GM06990 (cell line): ENCODE measurements around the gene ABCA1.
"Not testable (repeated sequence)": the region's sequence is repeated elsewhere in the genome, so short reads cannot be mapped to it uniquely, and the experiment has no call there.

Experiments used
- DNase-seq: peaks from one replicate; pipeline ENCODE4 v3.0.0-alpha.2; 2011; ENCODE audit not compliant: insufficient read length; ENCODE audit errors: extremely low read depth
- H3K27me3 ChIP-seq: replicated peaks from 2 replicates; pipeline ENCODE4 v1.6.0; 2011; ENCODE audit warnings: low read length; ENCODE audit not compliant: control insufficient read depth, insufficient read depth
- H3K36me3 ChIP-seq: 2 replicates; pipeline ENCODE4 v1.5.1; 2011; ENCODE audit warnings: low read length; ENCODE audit not compliant: control insufficient read depth, insufficient read depth
- H3K4me3 ChIP-seq: replicated peaks from 2 replicates; pipeline ENCODE4 v1.5.1; 2011; ENCODE audit warnings: low read depth, mild to moderate bottlenecking, control low read depth, low read length
- CTCF ChIP-seq: IDR thresholded peaks from 2 replicates; pipeline ENCODE4 v1.5.1; 2011; ENCODE audit warnings: low read length, control low read depth, mild to moderate bottlenecking, inconsistent platforms; ENCODE audit not compliant: insufficient read depth, poor library complexity, severe bottlenecking

The ABCA1 gene

GRCh38 chr9:104923740-104924139 lies 4.2 kb downstream of the ABCA1 start:
- H3K36me3 ChIP-seq = no peaks in the 10 kb centered on the region
- no peak overlapping the region for H3K4me3 ChIP-seq
- TF ChIP-seq CTCF = no peak

GRCh38 chr9:104923289-104923688 lies 4.7 kb downstream of the ABCA1 start:
- Histone ChIP-seq H3K36me3 (no peaks in the 10 kb centered on the region), H3K4me3 (no peak overlapping the region), H3K27me3 (peaks cover 2% of the 10 kb centered on the region)
- TF ChIP-seq CTCF = no peak
- DNase-seq = no peak

More at GRCh38 chr9:104923740-104924139, 4.2 kb downstream of the ABCA1 start:
- H3K27me3 ChIP-seq = peaks cover 2% of the 10 kb centered on the region
- DNase-seq = peak; percentile 71

GRCh38 chr9:104922748-104923147 lies 5.2 kb downstream of the ABCA1 start:
- not testable (repeated sequence) for H3K36me3 ChIP-seq, H3K4me3 ChIP-seq, DNase-seq, H3K27me3 ChIP-seq

GRCh38 chr9:104921067-104921741 lies 6.8 kb downstream of the ABCA1 start:
- H3K36me3 ChIP-seq = no peaks in the 10 kb centered on the region
- peak; percentile 12 for DNase-seq
- H3K27me3 ChIP-seq = no peaks in the 10 kb centered on the region
- no peak for TF ChIP-seq CTCF
- H3K4me3 ChIP-seq = no peak overlapping the region

GRCh38 chr9:104915753-104916152 lies 12.2 kb downstream of the ABCA1 start:
- Histone ChIP-seq H3K4me3 (no peak overlapping the region), H3K27me3 (no peaks in the 10 kb centered on the region; the same call in 1 of the 2 replicates), H3K36me3 (no peaks in the 10 kb centered on the region)
- no peak for TF ChIP-seq CTCF
- DNase-seq = no peak

GRCh38 chr9:104915049-104915448 lies 12.9 kb downstream of the ABCA1 start:
- H3K4me3 ChIP-seq = no peak overlapping the region
- H3K27me3 ChIP-seq = no peaks in the 10 kb centered on the region; the same call in 1 of the 2 replicates
- H3K36me3 ChIP-seq = no peaks in the 10 kb centered on the region
- TF ChIP-seq CTCF = no peak
- DNase-seq = no peak
